Measurements from ENCODE around the gene FCRLB.

GRCh38 chr1:161735837-161736236 is 14.5 kb downstream of the FCRLB start:
- TF ChIP-seq CTCF (IDR thresholded peaks at IDR 0.05) = no peak
- TF ChIP-seq POLR2A (IDR thresholded peaks at IDR 0.05) = no peak
- TF ChIP-seq EP300 (IDR thresholded peaks at IDR 0.05) = no peak
